Measurements from ENCODE around the gene SCN10A. TPM values are rescaled to one million over a fixed set of nuclear protein-coding genes. Genes with fewer than 3 reads are reported as not detected.

The SCN10A gene
- total and polyA plus RNA-seq, 2 of the 13 experiments (the other 11 are each of a cell fraction or from before 2014, with no cell fraction given): not detected

DNA sequence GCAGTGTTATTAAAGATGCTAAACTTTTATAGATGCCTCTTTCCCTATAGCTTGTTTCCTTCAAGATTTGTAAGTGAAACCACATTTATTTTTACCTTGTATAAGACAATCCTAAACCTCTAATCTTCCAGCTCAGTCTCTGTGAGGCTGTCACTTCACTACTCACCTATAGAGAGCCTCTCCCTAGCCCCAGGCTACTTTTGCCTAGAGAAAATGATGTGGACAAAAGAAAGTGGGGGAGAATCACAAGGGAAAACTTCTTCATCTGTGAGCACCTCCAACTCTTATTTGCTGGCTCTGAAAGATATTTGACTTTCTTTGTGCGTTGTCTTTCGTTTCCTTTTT, 91.7 kb downstream of the SCN10A start:
- Histone ChIP-seq H3K4me1 (ENCODE audit: insufficient read depth, low read length) (no peaks in the 10 kb centered on the region), H2AFZ (ENCODE audit: low read length) (no peak overlapping the region), H3K4me2 (ENCODE audit: low read depth, low read length) (no peak overlapping the region), H3K79me2 (ENCODE audit: insufficient read depth, low read length) (no peaks in the 10 kb centered on the region), H3K27ac (ENCODE audit: extremely low read length, insufficient read depth, low read length) (no peak overlapping the region), H3K36me3 (replicated peaks in 1 of 2; ENCODE audit: control insufficient read depth in 1 of 2, insufficient read depth in 2 of 2, low read length in 2 of 2) (no peaks in the 10 kb centered on the region), H3K9ac (ENCODE audit: insufficient read depth, low read depth, low read length) (no peak overlapping the region), H3K9me3 (ENCODE audit: low read length) (no peaks in the 10 kb centered on the region), H3K4me3 (replicated peaks in 1 of 3; ENCODE audit: insufficient read depth in 1 of 3, low read depth in 2 of 3, low read length in 3 of 3) (no peak overlapping the region), H3K27me3 (ENCODE audit: control insufficient read depth in 1 of 2, insufficient read depth in 2 of 2, low read length in 2 of 2) (peaks cover 2 to 46% of the 10 kb centered on the region in 2 experiments; a peak in 4 of 5 replicates), H4K20me1 (ENCODE audit: insufficient read depth, low read length) (no peaks in the 10 kb centered on the region)
- ChIA-PET POLR2A (no interaction called here), CTCF (ENCODE audit: low intra/inter-chr PET ratio, low total read pairs) (no interaction called here)
- TF ChIP-seq, protein P1, sequence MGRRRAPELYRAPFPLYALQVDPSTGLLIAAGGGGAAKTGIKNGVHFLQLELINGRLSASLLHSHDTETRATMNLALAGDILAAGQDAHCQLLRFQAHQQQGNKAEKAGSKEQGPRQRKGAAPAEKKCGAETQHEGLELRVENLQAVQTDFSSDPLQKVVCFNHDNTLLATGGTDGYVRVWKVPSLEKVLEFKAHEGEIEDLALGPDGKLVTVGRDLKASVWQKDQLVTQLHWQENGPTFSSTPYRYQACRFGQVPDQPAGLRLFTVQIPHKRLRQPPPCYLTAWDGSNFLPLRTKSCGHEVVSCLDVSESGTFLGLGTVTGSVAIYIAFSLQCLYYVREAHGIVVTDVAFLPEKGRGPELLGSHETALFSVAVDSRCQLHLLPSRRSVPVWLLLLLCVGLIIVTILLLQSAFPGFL (CRISPR knock-in tag; IDR thresholded peaks at IDR 0.05): no peak
- TF ChIP-seq HNRNPUL1 (IDR thresholded peaks at IDR 0.05; ENCODE audit: low read depth, low read length) (no peak), MYNN (CRISPR knock-in tag; IDR thresholded peaks at IDR 0.05; ENCODE audit: low read depth) (no peak), ZNF232 (CRISPR knock-in tag; IDR thresholded peaks at IDR 0.05; ENCODE audit: borderline replicate concordance) (no peak), SMAD1 (CRISPR knock-in tag; IDR thresholded peaks at IDR 0.05; ENCODE audit: borderline replicate concordance, low read depth) (no peak), ZNF777 (CRISPR knock-in tag; IDR thresholded peaks at IDR 0.05) (no peak), ZNF253 (CRISPR knock-in tag; IDR thresholded peaks at IDR 0.05; ENCODE audit: borderline replicate concordance) (no peak), DMAP1 (CRISPR knock-in tag; IDR thresholded peaks at IDR 0.05) (no peak), KLF11 (CRISPR knock-in tag; IDR thresholded peaks at IDR 0.05) (no peak), TGIF2 (CRISPR knock-in tag; IDR thresholded peaks at IDR 0.05) (no peak), PBX3 (CRISPR knock-in tag; IDR thresholded peaks at IDR 0.05; ENCODE audit: borderline replicate concordance) (no peak), ZNF607 (CRISPR knock-in tag; IDR thresholded peaks at IDR 0.05; ENCODE audit: borderline replicate concordance) (no peak), ZNF773 (CRISPR knock-in tag; IDR thresholded peaks at IDR 0.05; ENCODE audit: borderline replicate concordance) (no peak), AHR (CRISPR knock-in tag; IDR thresholded peaks at IDR 0.05) (no peak), GMEB1 (CRISPR knock-in tag; IDR thresholded peaks at IDR 0.05; ENCODE audit: borderline replicate concordance) (no peak), ZNF790 (CRISPR knock-in tag; IDR thresholded peaks at IDR 0.05; ENCODE audit: borderline replicate concordance) (no peak), AGO1 (IDR thresholded peaks at IDR 0.05; ENCODE audit: low read depth, low read length, poor library complexity, severe bottlenecking) (no peak), CCAR2 (optimal IDR thresholded peaks at IDR 0.05; ENCODE audit: low read depth, low read length) (no peak)
- TF ChIP-seq, protein P2, sequence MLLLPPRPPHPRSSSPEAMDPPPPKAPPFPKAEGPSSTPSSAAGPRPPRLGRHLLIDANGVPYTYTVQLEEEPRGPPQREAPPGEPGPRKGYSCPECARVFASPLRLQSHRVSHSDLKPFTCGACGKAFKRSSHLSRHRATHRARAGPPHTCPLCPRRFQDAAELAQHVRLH (CRISPR knock-in tag; IDR thresholded peaks at IDR 0.05; ENCODE audit: borderline replicate concordance, low read depth): no peak
- in situ Hi-C loops (cut with HindIII; ENCODE audit: extremely low pct_ligation_motif_present, low pct_unique_long_range_greater_than_20kb): no loop called here
- ATAC-seq (no peak), DNase-seq (ENCODE audit: low spot score) (no peak), FAIRE-seq (no peak)
- WGBS (ENCODE audit: low lambda C conversion rate): 4% methylated on average over 2 of the region's 2 CpGs
- intact Hi-C loops (cut with micrococcal nuclease; ENCODE audit: unreplicated experiment): no loop called here
- BruUV-seq (replicated peaks): no TSS peak

Data from HepG2 (cell line).